GM12874 (cell line): ENCODE data around the gene BOLA1.

Experiments used
- TF ChIP-seq, protein P1 (sequence below): IDR thresholded peaks from 2 replicates; pipeline ENCODE4 v1.5.1; 2011; ENCODE audit warnings: low read depth, mild to moderate bottlenecking, control low read depth, low read length, moderate library complexity; ENCODE audit not compliant: insufficient read depth

Gene BOLA1

GRCh38 chr1:149917571-149918144 lies 18.3 kb downstream of the BOLA1 start, which contains the start of gene SV2A:
Gene SV2A, minus strand, starts transcription at chr1:149917844. Its CDS starts 4,004 bp downstream, at chr1:149913840.
- TF ChIP-seq, protein P1, sequence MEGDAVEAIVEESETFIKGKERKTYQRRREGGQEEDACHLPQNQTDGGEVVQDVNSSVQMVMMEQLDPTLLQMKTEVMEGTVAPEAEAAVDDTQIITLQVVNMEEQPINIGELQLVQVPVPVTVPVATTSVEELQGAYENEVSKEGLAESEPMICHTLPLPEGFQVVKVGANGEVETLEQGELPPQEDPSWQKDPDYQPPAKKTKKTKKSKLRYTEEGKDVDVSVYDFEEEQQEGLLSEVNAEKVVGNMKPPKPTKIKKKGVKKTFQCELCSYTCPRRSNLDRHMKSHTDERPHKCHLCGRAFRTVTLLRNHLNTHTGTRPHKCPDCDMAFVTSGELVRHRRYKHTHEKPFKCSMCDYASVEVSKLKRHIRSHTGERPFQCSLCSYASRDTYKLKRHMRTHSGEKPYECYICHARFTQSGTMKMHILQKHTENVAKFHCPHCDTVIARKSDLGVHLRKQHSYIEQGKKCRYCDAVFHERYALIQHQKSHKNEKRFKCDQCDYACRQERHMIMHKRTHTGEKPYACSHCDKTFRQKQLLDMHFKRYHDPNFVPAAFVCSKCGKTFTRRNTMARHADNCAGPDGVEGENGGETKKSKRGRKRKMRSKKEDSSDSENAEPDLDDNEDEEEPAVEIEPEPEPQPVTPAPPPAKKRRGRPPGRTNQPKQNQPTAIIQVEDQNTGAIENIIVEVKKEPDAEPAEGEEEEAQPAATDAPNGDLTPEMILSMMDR, result no peak

DNA sequence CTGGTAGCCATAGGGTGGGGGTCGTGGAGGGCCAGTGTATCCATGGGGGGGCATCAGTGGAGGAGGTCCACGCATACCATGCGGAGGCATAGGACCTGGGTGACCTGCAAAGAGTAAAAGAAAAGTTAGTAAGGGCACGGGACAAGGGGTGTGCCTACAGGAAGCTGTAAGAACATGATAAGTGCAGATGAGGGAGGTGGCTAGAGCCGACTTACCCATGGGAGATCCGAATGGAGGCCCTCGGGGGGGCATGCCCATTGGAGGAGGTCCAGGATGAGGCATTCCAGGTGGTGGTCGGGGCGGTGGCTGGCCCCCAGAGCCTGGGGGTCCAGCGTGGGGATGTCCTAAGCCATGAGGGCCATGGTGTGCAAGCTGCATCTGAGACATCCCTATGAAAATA lies 24.3 kb downstream of the BOLA1 start:
- TF ChIP-seq, protein P1, result no peak

- TF ChIP-seq, protein P1, result no peak
These were observed 26.0 kb downstream of the BOLA1 start for GRCh38 chr1:149925345-149925744.

DNA sequence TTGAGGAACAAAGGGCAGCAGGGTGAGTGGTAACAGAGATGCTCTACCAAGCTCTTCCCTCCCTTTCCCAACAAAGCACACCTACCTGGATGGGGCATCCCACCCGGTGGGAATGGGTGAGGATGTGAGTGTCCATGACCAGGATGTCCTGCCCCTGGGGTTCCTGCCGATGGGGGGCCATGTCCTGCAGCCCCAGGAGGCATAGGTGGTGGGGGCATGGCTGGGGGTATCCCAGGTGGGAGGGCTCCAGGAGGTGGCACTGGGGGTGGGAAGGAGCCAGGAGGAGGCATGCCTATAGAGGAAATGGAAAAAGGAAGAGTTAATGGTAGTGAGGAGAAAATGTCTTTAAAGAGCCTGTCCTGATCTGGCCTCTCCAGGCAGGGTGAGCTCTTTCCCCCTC lies 26.4 kb downstream of the BOLA1 start:
- TF ChIP-seq, protein P1, result no peak

DNA sequence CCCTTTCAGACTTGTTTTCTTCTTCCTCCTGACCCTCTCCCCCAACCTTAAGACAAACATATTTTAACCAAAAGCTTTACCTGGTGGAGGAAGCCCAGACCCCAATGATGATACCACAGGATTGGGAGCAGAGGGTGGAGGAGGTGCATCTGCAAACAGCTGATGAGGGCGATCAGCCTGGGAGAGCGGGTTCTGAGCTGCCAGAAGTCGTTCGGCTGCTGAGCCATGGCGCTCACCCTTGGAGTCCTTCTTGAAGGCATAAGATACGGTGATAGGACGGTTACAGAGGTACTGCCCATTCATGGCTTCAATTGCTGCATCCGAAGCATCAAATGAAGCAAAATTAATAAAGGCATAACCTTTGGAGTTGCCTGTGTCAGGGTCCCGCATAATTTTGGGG lies 26.9 kb downstream of the BOLA1 start:
- TF ChIP-seq, protein P1, result no peak

DNA sequence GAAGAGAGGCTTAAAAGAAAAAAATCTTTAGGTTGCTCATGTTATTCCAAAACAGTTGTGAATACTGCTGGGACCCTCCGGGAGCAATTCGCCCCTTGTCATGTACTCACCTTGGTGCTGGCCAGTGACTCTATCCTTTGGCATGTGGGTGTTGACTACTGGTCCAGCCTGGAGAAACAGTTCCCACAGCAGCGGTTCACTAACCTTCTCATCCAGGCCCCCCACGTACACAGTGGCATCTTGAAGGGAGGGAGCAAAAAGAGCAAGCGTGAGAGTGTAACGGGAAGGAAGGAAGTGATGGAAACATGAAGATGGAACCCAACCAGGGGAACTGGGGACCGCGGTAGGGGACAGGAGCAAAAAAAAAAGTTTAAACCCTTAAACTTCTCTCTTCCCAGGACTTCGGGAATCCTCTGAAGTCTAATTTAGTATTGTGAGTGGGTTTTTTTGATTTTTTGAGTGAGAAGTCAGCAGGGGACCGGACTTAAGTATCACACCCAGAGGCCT lies 27.7 kb downstream of the BOLA1 start:
- TF ChIP-seq, protein P1, result no peak

DNA sequence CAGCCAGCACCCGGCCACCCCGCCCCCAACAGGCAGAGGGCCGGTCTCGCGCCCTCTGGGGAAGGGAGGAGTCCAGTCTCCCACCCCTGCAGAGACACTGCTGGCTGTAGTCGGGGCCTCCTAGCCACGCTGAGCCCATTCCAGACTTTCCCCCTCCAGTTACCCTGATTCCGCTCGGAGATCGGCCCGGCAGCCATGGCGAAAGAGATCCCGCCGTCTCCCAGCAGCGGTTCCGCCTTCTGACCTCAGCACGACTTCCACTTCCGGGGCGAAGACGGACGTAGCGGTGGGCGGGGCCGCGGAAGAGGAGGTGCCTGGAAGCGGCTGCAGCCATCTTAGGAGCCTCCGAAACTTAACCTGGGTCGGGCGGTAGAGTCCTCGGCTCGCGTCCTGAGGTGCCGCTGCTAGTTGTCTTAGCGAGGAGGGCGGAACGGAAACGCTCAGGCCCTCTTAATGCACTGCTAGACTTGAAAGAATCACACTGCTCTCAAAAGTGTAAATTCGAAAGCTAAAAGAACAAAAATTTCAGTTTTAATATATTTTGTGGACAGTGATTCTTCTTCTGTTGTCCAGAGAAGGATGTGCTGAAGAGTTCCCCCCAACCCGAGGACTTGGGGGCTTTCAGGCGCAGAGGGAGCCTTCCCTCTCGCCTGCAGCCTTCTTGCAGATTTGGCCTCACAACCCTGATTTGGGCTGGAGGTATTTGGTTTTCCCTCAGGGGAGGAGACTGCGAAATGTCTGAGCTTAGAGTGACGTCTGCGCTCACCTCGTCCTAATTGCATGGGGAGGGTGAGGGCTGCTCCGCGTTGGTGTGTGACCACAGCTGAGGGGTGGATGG lies 28.4 kb downstream of the BOLA1 start, which contains the start of gene SF3B4:
SF3B4 (minus strand) TSS at position 241 of the 838 bp plus-strand sequence; CDS start at position 197, 44 bp downstream.
- TF ChIP-seq, protein P1, result no peak
